ENCODE results near the gene AMDHD2.

Gene AMDHD2

DNA sequence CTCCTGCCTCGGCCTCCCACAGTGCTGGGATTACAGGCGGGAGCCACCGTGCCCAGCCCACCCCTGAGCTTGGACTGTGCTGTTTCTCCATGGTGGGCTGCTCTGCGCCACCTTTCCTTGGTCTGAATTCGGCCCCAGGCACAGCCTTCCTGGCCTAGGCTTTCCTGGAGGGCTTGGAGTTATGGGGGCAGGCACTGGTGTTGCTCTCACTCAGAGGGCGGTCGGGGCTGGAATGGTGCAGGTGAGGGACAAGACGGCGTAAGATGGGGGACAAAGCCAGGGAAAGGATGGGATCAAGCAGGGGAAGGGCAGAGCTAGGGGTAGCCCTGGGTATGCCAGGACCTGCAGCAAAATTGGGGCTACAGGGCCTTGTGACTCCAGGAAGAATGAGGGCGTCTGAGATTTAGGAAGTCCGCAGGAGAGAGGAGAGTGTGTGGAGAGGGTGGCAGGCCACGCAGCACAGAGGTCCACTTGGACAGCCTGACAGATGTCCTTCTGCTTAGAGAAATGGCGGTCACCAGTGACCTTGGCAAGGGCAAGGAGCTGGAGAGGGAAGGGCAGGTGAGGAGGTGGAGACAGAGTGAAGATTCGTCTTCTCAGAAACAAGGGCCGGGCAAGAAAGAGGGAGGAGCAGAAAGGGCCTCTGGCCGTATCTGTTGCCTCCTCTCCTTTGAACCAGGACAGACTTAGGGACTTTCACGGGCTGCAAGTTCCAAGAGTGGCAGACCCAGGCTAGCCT is 8.0 kb upstream of the AMDHD2 start:
- DNase-seq: no peak
- intact Hi-C loops (cut with DNase I): no loop called here

- intact Hi-C loops (cut with DNase I): no loop called here
- DNase-seq: peak in 1 of 42 donors; percentile 45
Measured at GRCh38 chr16:2512735-2513404, 7.3 kb upstream of the AMDHD2 start.

GRCh38 chr16:2513405-2514332 is 6.5 kb upstream of the AMDHD2 start, which contains the start of gene ATP6V0C:
ATP6V0C (plus strand) TSS chr16:2513952; CDS start chr16:2514104, 152 bp downstream.
- intact Hi-C loops (cut with DNase I): no loop called here
- DNase-seq: peak; percentile 86 to 96 (median 93)

GRCh38 chr16:2514333-2515179 is 5.6 kb upstream of the AMDHD2 start:
- no peak for DNase-seq
- intact Hi-C loops (cut with DNase I): no loop called here

GRCh38 chr16:2515180-2515851 is 4.9 kb upstream of the AMDHD2 start:
- intact Hi-C loops (cut with DNase I): no loop called here
- DNase-seq: no peak

- intact Hi-C loops (cut with DNase I): no loop called here
- peak in 3 of 42 donors; percentile 40 to 53 (median 42) for DNase-seq
Measured at GRCh38 chr16:2516391-2517240, 3.6 kb upstream of the AMDHD2 start.

DNA sequence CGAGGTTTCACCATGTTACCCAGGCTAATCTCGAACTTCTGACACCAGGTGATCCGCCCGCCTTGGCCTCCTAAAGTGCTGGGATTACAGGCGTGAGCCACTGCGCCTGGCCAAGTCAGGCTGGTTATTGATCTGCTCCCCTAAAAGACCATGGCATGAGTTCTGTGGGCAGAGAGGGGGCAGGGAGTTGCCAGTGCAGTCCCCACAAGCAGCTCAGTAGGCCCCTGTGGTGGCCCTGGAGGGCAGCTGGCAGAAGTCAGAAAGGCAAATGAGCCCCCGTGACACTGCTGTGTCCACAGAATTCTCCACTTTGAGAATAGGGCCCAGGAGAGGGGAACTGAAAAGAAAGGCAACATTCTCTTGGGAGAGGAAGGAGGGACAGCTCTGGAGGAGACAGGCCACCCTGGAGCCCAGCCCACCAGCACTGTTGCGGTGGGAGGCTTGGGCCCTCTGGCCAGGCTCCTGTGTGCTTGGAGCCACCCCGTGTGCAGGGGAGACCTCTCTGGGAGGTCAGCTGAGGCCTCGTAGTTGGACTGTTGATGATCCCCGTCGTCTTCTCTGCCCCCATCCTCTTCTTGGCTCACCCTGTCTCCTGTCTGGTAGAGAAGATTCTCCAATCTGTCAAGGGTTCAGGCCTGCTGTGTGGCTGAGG is 2.1 kb upstream of the AMDHD2 start:
- no peak for DNase-seq
- intact Hi-C loops (cut with DNase I): no loop called here

DNA sequence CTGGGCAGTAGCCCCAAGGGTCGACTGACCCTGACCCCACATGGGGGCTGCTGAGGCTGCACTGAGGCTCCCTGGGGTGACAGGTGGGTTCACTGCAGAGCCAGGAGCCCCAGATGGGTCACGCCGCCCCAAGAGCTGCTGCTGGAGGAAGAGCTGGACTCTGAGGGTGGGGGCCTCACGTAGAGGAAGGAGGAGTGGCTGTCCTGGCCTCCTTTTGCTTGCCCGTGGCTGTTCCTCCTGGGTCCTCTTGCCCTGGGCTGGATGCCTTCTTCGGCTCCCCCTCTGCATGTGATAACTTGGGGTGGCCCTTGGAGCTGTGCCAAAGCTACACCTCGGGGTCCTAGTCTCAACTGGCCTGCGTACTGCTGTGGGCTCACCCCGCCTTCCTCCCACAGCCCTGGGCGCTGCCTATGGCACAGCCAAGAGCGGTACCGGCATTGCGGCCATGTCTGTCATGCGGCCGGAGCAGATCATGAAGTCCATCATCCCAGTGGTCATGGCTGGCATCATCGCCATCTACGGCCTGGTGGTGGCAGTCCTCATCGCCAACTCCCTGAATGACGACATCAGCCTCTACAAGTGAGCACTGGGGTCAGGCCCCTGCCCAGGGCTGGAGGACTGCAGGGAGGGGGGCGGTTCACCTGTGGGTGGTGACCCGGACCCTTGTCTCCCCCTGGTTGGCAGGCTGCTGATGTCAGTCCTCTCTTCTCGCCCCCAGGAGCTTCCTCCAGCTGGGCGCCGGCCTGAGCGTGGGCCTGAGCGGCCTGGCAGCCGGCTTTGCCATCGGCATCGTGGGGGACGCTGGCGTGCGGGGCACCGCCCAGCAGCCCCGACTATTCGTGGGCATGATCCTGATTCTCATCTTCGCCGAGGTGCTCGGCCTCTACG is 1.1 kb upstream of the AMDHD2 start:
- DNase-seq: no peak
- intact Hi-C loops (cut with DNase I): no loop called here

GRCh38 chr16:2519711-2520080 is 475 bp upstream of the AMDHD2 start:
- peak in 1 of 42 donors; percentile 43 for DNase-seq
- intact Hi-C loops (cut with DNase I): loop anchor here (10.0 kb wide), 1 partner anchor 145 kb away; no protein-coding TSS in a partner anchor

DNA sequence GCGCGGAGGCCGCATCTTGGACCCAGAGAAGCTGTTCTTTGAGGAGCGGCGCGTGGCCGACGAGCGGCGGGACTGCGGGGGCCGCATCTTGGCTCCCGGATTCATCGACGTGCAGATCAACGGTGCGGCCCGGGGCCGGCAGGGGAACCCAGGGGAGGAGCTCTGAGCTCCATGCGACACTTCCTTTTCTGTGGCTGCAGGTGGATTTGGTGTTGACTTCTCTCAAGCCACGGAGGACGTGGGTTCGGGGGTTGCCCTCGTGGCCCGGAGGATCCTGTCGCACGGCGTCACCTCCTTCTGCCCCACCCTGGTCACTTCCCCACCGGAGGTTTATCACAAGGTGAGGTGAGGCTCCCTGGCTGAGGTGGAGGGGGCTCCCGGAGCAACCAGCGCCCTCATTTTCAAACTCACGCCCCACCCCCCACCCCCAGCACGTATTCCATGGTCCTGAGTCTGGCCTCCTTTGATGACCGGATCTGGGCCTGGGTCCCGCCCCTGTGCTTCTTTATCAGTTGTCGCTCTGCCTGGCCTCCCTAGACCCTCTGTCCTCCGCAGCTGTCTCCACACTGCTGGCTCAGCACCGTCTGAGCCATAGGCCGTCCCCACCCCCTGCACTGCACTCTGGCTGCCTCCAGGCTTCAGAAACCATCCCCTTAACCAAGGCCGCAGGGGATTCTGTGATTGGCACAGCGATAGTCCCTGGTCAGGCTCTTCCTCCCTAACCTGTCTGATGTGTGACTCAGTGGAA is 787 bp downstream of the AMDHD2 start:
- peak in 1 of 42 donors; percentile 41 for DNase-seq
- intact Hi-C loops (cut with DNase I): loop anchor here (10.0 kb wide), 1 partner anchor 144 kb away; no protein-coding TSS in a partner anchor

DNA sequence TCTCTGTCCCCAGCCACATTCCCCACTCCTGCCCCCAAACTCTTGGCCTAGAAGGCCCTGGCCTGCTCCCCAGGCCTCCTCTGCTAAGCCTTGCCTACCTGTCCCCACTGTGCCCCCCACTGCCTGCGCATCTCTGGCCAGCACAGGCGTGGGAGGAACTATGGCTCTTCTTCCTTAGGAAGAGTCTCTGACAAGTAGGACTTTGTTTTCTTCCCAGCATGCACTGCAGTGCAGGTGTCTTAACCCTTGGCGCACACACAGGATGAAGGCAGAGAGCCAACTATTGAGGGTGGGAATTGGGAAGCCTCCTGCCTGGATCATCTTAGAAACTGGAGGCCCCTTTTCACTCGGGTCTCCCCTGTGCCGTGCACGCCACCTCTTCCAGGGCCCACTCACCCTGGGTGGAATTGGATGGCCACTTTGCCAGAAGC is 3.6 kb downstream of the AMDHD2 start:
- no peak for DNase-seq

DNA sequence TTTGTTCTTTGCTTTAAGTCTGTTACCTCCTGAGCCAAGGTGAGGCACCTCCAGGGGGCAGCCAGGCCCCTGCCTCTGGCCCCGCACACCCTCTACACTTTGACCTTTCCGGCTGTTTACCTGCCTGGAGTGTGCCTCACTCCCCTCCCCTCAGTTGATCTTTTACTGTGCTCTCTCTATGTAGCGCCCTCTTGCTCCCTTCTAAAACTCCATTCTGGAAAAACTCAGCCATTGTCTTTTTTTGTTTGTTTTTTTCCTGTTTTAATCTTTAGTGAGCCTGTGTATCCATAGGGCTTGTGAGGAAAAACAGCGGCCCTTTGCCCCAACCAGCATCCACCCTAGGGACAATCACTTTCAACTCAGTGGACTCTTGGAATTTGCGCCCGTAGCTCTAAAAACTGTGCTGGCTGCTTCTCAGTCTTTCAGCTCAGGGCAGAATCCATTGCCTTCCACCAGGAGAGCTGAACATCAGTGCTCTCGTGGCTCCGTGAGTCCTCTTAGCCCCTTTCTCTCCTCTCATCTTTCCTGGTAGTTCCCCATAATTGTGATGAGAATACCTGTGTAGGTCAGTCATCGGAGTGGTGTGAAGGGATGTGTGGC is 4.3 kb downstream of the AMDHD2 start:
- no peak for DNase-seq
- intact Hi-C loops (cut with DNase I): loop anchor here (10.0 kb wide), 1 partner anchor 140 kb away; no protein-coding TSS in a partner anchor

More for the DNA sequence above, 3.6 kb downstream of the AMDHD2 start:
- intact Hi-C loops (cut with DNase I): loop anchor here (10.0 kb wide), 1 partner anchor 141 kb away; no protein-coding TSS in a partner anchor

DNA sequence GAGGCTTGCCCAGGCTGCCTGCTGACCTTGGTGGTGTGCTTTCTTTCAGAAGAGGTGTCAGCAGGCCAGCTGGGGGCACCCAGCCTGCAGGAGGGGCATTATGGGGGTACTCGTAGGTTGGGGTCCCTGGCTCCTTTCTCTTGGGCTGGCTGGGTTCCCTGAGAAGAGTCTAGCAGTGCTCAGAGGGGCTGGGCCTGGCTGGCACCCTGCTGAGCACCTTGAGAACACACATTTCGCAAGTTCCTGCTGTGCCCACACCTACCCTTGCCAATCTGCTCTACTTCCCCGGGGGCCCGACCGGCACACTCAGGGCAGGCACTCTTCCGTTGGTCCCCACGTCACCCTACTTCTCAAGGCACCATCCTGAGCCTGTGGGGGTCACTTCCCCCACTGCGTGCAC is 6.0 kb downstream of the AMDHD2 start:
- intact Hi-C loops (cut with DNase I): loop anchor here (10.0 kb wide), 1 partner anchor 139 kb away; no protein-coding TSS in a partner anchor

More for the DNA sequence above, 6.0 kb downstream of the AMDHD2 start:
- no peak for DNase-seq

All from head of caudate nucleus (tissue), 42 donors.